Spleen (tissue), 11 donors: ENCODE measurements around the gene SUCLG2. TPM values are rescaled to one million over a fixed set of nuclear protein-coding genes. Genes with fewer than 3 reads are reported as not detected.

Experiments
- DNase-seq: peaks from one replicate; pipeline ENCODE4 v3.0.0-alpha.2; 2020
- H3K27ac ChIP-seq, 8 donors: fragments of 200-600 bp; sonication (generic) in 7 of 8; 1 replicate in 4 of 8; 2 replicates in 4 of 8; pipeline versions ENCODE4 v1.5.0 to v1.8.0; 2016 to 2021; ENCODE audit warnings: inconsistent platforms in 4 of 8, mild to moderate bottlenecking in 4 of 8, moderate library complexity in 1 of 8
- H3K27me3 ChIP-seq, 7 donors: fragments of 200-600 bp; sonication (generic) in 6 of 7; replicated peaks in 1 of 7; 1 replicate in 4 of 7; 2 replicates in 3 of 7; pipeline versions ENCODE4 v1.5.0 to v1.8.0; 2016 to 2021; ENCODE audit warnings: inconsistent platforms in 3 of 7, mild to moderate bottlenecking in 1 of 7
- H3K36me3 ChIP-seq, 6 donors: fragments of 200-600 bp; sonication (generic) in 5 of 6; 1 replicate in 4 of 6; 2 replicates in 2 of 6; pipeline versions ENCODE4 v1.5.0 to v1.8.0; 2016 to 2021; ENCODE audit warnings: inconsistent platforms in 2 of 6
- H3K4me1 ChIP-seq, 6 donors: fragments of 200-600 bp; sonication (generic) in 5 of 6; 1 replicate in 3 of 6; 2 replicates in 3 of 6; pipeline versions ENCODE4 v1.5.0 to v1.8.0; 2016 to 2021; ENCODE audit warnings: inconsistent platforms in 3 of 6
- H3K4me3 ChIP-seq, 8 donors: fragments of 200-600 bp; sonication (generic) in 7 of 8; 1 replicate in 4 of 8; 2 replicates in 4 of 8; pipeline versions ENCODE4 v1.5.0 to v1.8.0; 2016 to 2021; ENCODE audit warnings: inconsistent platforms in 4 of 8, mild to moderate bottlenecking in 4 of 8, moderate library complexity in 2 of 8
- H3K9me3 ChIP-seq, 8 donors: fragments of 200-600 bp; sonication (generic) in 7 of 8; 1 replicate in 4 of 8; 2 replicates in 4 of 8; pipeline versions ENCODE4 v1.5.0 to v1.8.0; 2016 to 2021; ENCODE audit warnings: inconsistent platforms in 4 of 8
- POLR2A ChIP-seq, 3 donors: fragments of 450-650 bp; IDR thresholded peaks; one replicate each; pipeline ENCODE4 v1.5.1; 2017; ENCODE audit warnings: antibody characterized with exemption in 3 of 3, mild to moderate bottlenecking in 1 of 3
- POLR2AphosphoS5 ChIP-seq, 3 donors: sonication (generic); formaldehyde crosslinking; IDR thresholded peaks; one replicate each; pipeline ENCODE4 v1.5.1; 2017; ENCODE audit warnings: antibody characterized with exemption in 3 of 3
- WGBS, 5 donors: extraction: QIAGEN DNeasy Blood & Tissue Kit in 3 of 5; methylation state at CpG; one replicate each; pipeline versions ENCODE4 v1.1.5 to v1.1.7; 2013 to 2018; 5-methylcytosine and 5-hydroxymethylcytosine counted together
- intact Hi-C: fragments of 100-400 bp; cut with DNase I; formaldehyde crosslinking; loops from one replicate; pipeline ENCODE4 v1.15.0; 2023; ENCODE audit warnings: low total_unique reads
- polyA plus RNA-seq, 3 donors: library from polyadenylated mRNA; stranded (reverse); fragments of 200-250 nt; gene quantifications; one replicate each; pipeline ENCODE4 v1.2.1, GENCODE V29; 2013
- total RNA-seq, 7 donors: library from RNA; depleted of rRNA in 3 of 7; stranded (reverse); fragments of >200 nt in 3 of 7; fragmentation: NEBNext Ultra II Directional in 4 of 7; extraction: Animal tissue kit (Norgen Biotek cat#: 25700) in 4 of 7; gene quantifications; one replicate each; pipeline versions ENCODE4 v1.1.0 to v1.2.1, GENCODE V29; 2016 to 2021
- TF ChIP-seq, protein P1 (sequence below), 11 experiments: fragments of 200-600 bp in 7 of 11; fragments of 450-650 bp in 4 of 11; sonication (generic) in 4 of 11; IDR thresholded peaks in 8 of 11; conservative IDR thresholded peaks in 3 of 11; 1 replicate in 7 of 11; 2 replicates in 4 of 11; pipeline versions ENCODE4 v1.4.0 to v1.8.0; 2016 to 2021; ENCODE audit warnings: antibody characterized with exemption in 11 of 11, inconsistent platforms in 4 of 11, mild to moderate bottlenecking in 1 of 11
- donor health status: healthy with polysubstance abuse.
- donor health status: DM: no; HTN: no; CAD: no; lungs with moderate emphysema.
- donor health status: DM: no; HTN: no; CAD: no.
- donor health status: Bipolar disorder and iron deficiency.
- donor health status: healthy.
- donor health status: DM: no; HTN: no; CAD: no.
- donor health status: DM: yes; HTN: yes; CAD: no.

Gene SUCLG2
- total and polyA plus RNA-seq, 10 donors = 31.5 to 75.6 (median 55.2) TPM

DNA sequence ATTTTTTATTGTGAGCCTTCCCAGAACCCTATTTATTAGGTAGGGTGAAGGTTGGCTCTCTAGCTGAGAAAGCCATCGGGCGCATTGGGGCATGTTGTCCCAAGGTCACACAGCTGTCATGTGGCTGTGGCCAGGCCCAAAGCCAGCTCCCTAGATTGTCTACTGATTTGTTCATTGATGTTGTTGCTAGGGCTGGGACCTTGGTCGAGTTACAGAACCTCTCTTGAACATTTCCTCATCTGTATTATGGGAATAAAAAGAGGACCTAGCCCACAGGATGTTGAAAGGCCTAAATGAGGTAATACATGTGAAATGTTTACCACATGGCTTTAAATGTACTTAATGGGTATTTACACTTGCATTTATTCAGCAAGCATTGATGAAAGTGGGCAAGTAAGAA is 252.5 kb downstream of the SUCLG2 start:
- peaks cover 0 to 17% (median 2%) of the 10 kb centered on the region in 8 donors for H3K9me3 ChIP-seq
- TF ChIP-seq POLR2A (IDR thresholded peaks at IDR 0.05) (no peak), POLR2AphosphoS5 (IDR thresholded peaks at IDR 0.05) (peak in 1 of 3 donors; percentile 31)
- TF ChIP-seq, protein P1, sequence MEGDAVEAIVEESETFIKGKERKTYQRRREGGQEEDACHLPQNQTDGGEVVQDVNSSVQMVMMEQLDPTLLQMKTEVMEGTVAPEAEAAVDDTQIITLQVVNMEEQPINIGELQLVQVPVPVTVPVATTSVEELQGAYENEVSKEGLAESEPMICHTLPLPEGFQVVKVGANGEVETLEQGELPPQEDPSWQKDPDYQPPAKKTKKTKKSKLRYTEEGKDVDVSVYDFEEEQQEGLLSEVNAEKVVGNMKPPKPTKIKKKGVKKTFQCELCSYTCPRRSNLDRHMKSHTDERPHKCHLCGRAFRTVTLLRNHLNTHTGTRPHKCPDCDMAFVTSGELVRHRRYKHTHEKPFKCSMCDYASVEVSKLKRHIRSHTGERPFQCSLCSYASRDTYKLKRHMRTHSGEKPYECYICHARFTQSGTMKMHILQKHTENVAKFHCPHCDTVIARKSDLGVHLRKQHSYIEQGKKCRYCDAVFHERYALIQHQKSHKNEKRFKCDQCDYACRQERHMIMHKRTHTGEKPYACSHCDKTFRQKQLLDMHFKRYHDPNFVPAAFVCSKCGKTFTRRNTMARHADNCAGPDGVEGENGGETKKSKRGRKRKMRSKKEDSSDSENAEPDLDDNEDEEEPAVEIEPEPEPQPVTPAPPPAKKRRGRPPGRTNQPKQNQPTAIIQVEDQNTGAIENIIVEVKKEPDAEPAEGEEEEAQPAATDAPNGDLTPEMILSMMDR (IDR thresholded peaks at IDR 0.05 in 8 of 11, conservative IDR thresholded peaks at IDR 0.05 in 3 of 11) = no peak
- no peaks in the 10 kb centered on the region for H3K4me1 ChIP-seq
- H3K36me3 ChIP-seq = peaks cover 0 to 63% (median 18%) of the 10 kb centered on the region in 6 donors
- DNase-seq = no peak
- H3K4me3 ChIP-seq = no peak overlapping the region
- H3K27me3 ChIP-seq = no peaks in the 10 kb centered on the region
- peak overlapping the region in 5 of 8 donors; percentile 20 to 77 (median 55) for H3K27ac ChIP-seq
- WGBS, 5 donors = 66 to 85% (median 75%) methylated on average over 3 of the region's 3 CpGs
- intact Hi-C loops = no loop called here

DNA sequence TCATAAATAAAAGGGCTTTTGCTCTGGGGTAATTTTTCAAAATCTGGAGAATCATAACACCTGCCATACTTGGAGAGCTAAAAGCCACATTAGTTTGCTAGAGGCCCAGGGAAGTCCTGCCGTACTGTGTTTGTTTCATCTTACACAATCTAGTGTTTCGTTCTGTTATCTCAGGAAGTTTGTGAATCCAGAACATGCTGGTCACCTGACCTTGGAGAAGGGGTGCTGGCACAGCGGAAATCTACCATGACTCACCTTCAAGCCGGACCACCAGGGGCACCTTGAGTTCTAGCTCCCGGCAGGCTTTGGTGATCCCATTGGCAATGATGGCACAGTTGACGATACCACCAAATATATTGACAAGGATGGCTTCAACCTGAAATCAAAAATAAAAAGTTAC is 253.9 kb downstream of the SUCLG2 start:
- DNase-seq = no peak
- intact Hi-C loops = no loop called here
- Histone ChIP-seq H3K4me3 (no peak overlapping the region), H3K9me3 (peaks cover 0 to 17% (median 2%) of the 10 kb centered on the region in 8 donors), H3K4me1 (no peaks in the 10 kb centered on the region), H3K27ac (peak overlapping the region in 2 of 8 donors; percentile 14 to 77), H3K36me3 (peaks cover 0 to 52% (median 15%) of the 10 kb centered on the region in 6 donors), H3K27me3 (no peaks in the 10 kb centered on the region)
- 74 to 89% (median 84%) methylated on average over 6 of the region's 6 CpGs for WGBS, 5 donors
- TF ChIP-seq POLR2A (IDR thresholded peaks at IDR 0.05) (no peak), POLR2AphosphoS5 (IDR thresholded peaks at IDR 0.05) (no peak)
- TF ChIP-seq, protein P1 (IDR thresholded peaks at IDR 0.05 in 8 of 11, conservative IDR thresholded peaks at IDR 0.05 in 3 of 11) = no peak

DNA sequence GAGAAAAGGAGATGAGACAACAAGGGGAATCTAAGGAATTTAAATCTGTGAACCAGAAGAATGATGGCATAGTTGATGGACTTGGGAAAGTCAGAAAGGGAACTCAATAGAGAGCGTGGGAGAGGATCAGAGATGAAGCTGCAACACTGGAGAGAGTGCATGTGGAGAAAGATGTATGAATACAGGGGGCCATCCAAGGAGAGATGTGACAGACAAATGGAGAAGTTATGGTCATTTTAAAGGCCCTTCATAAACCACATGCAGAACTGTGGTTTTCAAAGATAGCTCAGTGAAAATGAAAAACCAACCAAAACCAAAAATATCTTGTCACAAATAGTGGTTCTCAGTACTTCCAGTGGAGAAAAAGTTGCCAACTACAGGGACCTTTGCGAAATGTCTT is 265.2 kb downstream of the SUCLG2 start:
- Histone ChIP-seq H3K9me3 (no peaks in the 10 kb centered on the region), H3K27ac (peak overlapping the region in 1 of 8 donors; percentile 22), H3K36me3 (peaks cover 0 to 49% (median 4%) of the 10 kb centered on the region in 6 donors), H3K4me1 (peaks cover 0 to 7% (median 0%) of the 10 kb centered on the region in 6 donors), H3K27me3 (no peaks in the 10 kb centered on the region), H3K4me3 (no peak overlapping the region)
- WGBS, 5 donors = 62 to 70% (median 65%) methylated on average over 2 of the region's 2 CpGs
- TF ChIP-seq POLR2A (IDR thresholded peaks at IDR 0.05) (no peak), POLR2AphosphoS5 (IDR thresholded peaks at IDR 0.05) (no peak)
- TF ChIP-seq, protein P1 (IDR thresholded peaks at IDR 0.05 in 8 of 11, conservative IDR thresholded peaks at IDR 0.05 in 3 of 11) = no peak
- intact Hi-C loops = no loop called here
- no peak for DNase-seq

DNA sequence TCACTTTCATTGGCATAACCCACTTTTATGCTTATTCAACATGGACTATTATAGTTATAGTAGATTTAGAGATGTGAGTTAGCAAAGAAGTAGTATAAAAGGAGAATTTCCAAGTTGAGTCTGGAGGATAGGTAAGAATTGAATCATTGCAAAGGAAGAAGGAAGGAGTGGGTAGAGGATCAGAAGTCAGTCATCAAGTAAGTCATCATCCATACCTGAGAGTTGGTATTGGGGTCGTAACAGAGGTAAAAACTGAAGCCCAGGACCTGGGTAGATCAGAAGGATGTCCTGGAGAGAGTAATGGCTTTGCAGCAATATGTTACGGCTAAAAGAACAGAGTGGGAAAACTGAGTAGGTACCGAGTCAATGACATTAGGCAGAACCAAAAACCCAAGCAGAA is 265.7 kb downstream of the SUCLG2 start:
- 90 to 95% (median 93%) methylated on average over 3 of the region's 3 CpGs for WGBS, 5 donors
- intact Hi-C loops = no loop called here
- H3K36me3 ChIP-seq = peaks cover 0 to 49% (median 4%) of the 10 kb centered on the region in 6 donors

More for the DNA sequence above, 265.7 kb downstream of the SUCLG2 start:
- no peaks in the 10 kb centered on the region for H3K27me3 ChIP-seq
- DNase-seq = no peak
- H3K9me3 ChIP-seq = no peaks in the 10 kb centered on the region
- TF ChIP-seq POLR2AphosphoS5 (IDR thresholded peaks at IDR 0.05) (no peak), POLR2A (IDR thresholded peaks at IDR 0.05) (no peak)
- TF ChIP-seq, protein P1 (IDR thresholded peaks at IDR 0.05 in 8 of 11, conservative IDR thresholded peaks at IDR 0.05 in 3 of 11) = no peak
- H3K4me3 ChIP-seq = no peak overlapping the region
- H3K27ac ChIP-seq = no peak overlapping the region
- peaks cover 0 to 7% (median 0%) of the 10 kb centered on the region in 6 donors for H3K4me1 ChIP-seq
